Epithelial cell of prostate (primary cell): Measurements from ENCODE around the gene ITGBL1.

Experiments
- DNase-seq: peaks from one replicate; pipeline ENCODE4 v3.0.0-alpha.2; 2011; ENCODE audit warnings: low read depth, low spot score
- H3K27ac ChIP-seq: fragments of 450-650 bp; 2 replicates; pipeline ENCODE4 v1.5.1; 2017; ENCODE audit warnings: mild to moderate bottlenecking

Gene ITGBL1

DNA sequence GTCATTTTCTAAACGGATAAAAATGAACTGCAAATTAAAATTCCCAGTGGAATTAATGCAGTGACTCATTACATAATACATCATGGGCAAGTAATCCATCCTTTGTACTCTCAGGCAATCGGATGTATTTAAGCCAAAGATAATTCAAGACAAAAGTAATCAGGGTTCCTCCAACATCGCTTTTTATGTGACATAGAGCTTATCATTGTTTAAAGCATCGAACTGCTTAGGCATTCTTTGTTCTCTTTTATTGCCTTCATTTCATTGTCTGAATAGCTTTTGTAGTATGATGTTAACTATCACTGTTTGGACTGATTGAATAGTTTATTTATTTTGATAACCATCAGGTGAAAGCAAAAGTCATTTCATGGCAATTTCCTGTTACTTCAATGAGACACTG lies 209.4 kb downstream of the ITGBL1 start:
- DNase-seq, result no peak

DNA sequence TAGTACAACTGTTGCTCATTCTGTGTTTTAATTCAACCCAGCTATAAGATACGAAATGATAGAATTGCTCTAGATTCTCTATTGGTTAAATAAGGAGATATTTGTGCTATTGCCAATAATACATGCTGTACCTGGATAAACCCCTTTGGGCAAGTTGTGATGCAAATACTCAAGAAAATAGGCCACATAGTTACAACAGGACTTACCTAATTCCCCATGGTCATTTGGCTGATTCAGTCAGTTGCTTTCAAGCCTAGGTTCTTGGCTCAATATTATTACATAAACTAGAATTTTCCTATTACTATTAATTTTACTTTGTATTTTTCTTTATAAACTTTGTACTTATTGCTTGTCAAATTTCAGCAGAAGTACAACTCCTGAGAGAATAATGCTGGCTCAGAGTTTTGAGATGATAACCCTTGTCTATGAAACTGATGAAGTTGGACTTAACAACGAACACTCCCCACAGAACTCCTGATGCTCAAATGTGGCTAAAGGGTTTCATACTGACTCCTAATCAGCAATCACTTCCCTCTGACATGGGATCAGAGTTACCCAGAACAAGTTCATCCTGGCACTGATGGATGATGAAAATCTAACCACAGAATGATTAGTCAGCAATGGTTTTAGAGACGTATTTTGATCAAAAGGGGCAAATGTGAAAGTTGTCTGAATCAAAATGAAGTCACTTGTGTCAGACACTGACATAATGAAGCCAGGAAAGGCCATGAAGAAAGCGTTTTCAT lies 221.1 kb downstream of the ITGBL1 start:
- DNase-seq, result no peak
- no peak overlapping the region for H3K27ac ChIP-seq

More for the DNA sequence above, 209.4 kb downstream of the ITGBL1 start:
- H3K27ac ChIP-seq, result no peak overlapping the region

- DNase-seq, result no peak
- H3K27ac ChIP-seq, result no peak overlapping the region
Measured at GRCh38 chr13:101681834-101682233, 229.4 kb downstream of the ITGBL1 start.

GRCh38 chr13:101686003-101686402 lies 233.5 kb downstream of the ITGBL1 start:
- no peak for DNase-seq
- H3K27ac ChIP-seq, result no peak overlapping the region

- no peak for DNase-seq
- H3K27ac ChIP-seq, result no peak overlapping the region
Measured at GRCh38 chr13:101690871-101691270, 238.4 kb downstream of the ITGBL1 start.

DNA sequence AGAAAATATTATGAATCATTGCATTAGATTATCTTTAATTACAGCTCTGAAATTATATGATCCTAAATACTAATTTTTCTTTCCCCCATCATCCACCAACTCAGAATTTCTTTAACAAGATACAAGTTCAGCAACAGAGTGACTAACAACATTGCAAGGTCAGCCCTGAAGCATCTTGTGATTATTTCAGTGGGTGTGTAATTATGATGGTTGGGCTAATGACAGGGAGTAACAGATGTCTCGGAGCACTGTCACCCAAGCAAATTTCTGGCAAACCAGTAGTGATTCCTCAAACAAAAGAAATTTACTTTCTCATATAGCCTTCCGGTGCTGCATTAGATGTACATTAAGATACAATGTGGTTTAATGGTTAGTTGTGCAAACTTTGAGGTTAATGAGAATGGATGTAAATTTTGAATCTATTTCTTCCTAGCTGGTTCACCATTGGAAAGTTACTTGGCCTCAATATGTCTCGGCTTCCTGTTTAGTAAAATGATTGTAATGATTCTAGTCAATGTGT lies 238.9 kb downstream of the ITGBL1 start:
- DNase-seq, result no peak
- no peak overlapping the region for H3K27ac ChIP-seq

DNA sequence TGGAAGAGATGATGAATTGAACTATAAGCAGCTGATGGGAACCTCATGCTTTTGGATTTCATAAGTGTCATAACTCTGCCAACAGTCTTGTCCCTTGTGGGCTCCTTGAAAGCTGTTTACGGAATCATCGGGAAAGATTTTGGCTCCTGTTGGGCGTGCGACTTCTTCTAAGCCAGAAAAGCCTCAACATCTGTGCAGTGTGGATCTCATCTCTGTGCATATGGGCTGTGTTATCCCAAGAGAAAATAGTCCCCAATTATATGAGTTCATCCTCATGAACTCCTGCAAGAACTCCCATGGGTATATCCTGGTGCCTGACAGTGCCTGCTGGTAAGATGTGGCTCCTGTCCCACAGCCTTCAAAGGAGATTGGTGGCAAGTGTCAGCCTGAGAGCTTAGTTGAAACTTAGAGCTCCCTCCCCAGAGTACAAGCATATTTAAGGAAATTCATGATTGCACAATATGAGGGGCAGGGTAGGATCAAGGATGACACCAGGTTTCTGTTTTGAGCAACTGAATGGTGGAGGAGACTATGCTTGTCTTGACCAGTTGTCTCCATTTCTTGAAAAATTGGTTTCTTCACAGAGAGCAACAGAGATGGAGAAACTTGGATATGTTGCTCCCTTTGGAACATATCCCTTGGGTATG lies 243.5 kb downstream of the ITGBL1 start:
- no peak overlapping the region for H3K27ac ChIP-seq
- DNase-seq, result no peak

- no peak overlapping the region for H3K27ac ChIP-seq
- no peak for DNase-seq
Measured at GRCh38 chr13:101697745-101698144, 245.3 kb downstream of the ITGBL1 start.

GRCh38 chr13:101698400-101698799 lies 245.9 kb downstream of the ITGBL1 start:
- H3K27ac ChIP-seq, result no peak overlapping the region
- DNase-seq, result no peak

DNA sequence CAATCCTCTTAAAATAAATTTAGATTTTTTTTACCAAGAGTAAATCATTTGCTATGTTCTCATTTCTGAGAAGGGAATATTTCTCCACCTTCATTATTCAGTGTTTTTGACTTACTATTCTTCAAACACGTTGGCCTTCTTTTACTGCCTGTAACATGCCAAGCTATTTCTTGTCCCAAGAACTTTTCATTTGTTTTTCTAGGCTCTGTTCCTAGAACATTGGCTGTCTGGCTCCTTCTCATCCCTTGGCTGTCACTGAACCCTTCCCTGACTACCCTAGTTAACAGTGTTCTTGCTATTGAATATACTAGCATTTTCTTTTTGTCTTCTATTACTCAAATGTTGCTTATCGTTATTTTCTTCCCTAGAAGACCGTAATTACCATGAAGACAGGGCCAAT lies 248.1 kb downstream of the ITGBL1 start:
- DNase-seq, result no peak
- no peak overlapping the region for H3K27ac ChIP-seq

DNA sequence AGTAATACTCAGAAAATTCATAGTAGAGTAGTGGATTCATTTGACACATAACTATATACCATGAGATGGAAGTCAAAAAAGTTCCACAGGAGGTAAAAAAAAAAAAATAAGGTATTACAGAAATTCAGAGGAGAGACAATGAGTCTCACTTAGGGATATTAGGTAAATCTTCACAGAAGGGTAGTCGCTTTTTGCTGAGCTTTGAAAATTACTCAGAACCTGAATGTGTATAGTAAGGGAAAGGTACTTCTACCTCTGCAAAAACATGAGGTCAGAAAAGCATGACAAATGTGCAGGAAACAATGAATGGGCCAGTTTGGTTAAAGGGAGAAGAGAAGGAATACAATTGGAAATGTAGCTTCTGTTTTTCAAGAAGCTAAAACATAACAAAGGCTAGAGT lies 250.6 kb downstream of the ITGBL1 start:
- H3K27ac ChIP-seq, result no peak overlapping the region
- no peak for DNase-seq

- H3K27ac ChIP-seq, result no peak overlapping the region
- DNase-seq, result no peak
Measured at GRCh38 chr13:101703838-101704237, 251.4 kb downstream of the ITGBL1 start.

DNA sequence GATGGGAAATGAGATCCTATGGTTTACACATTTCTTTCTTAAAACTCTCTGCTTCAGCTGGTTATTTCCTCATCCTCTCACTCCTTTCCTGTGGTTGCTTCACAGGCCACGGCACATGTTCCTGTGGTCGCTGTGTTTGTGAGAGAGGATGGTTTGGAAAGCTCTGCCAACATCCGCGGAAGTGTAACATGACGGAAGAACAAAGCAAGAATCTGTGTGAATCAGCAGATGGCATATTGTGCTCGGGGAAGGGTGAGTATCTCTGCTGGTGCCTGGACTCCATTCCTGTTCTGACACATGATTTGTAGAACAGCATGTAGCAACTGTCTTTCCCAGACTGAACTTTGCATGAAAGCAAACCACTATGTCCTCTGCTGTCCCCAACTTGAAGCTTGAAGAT lies 254.2 kb downstream of the ITGBL1 start:
- peak; percentile 56 for DNase-seq
- H3K27ac ChIP-seq, result no peak overlapping the region

- H3K27ac ChIP-seq, result no peak overlapping the region
- DNase-seq, result no peak
Measured at GRCh38 chr13:101707659-101708058, 255.2 kb downstream of the ITGBL1 start.

- no peak overlapping the region for H3K27ac ChIP-seq
- DNase-seq, result no peak
Measured at GRCh38 chr13:101708115-101708514, 255.6 kb downstream of the ITGBL1 start.

- DNase-seq, result no peak
- no peak overlapping the region for H3K27ac ChIP-seq
Measured at GRCh38 chr13:101709952-101710351, 257.5 kb downstream of the ITGBL1 start.

DNA sequence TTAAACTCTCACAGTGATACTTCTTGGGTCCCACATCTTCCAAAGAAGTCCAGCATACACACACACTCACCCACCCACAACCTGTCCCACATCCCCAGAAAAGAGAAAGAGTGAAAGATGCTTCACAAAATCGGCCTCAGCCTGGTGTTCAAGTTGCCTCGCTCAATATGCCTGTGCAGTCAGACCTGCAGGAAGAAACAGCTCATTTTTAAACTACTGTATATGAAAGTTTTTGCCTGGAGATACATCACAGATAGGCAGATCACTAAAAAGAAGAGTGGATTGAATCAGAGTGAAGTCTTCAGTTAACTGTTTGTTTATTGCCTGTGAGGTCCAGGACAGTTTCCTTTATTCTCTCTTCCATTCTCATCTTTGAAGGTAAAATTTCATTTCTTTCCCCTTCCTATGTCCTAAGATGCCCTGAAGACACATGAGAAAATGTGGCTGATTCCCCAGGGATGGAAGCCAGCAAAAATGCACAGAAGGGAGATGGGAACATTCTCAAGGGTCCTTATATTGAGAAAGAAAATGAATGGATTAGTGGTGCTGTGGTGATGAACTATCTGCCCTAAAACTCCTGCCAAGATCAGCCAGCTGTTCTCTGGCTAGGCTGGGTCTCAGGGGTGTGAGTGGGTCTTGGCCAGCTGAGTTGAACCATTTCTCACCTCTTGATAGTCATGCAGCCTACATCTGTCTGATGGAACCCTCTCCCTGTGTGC lies 259.0 kb downstream of the ITGBL1 start:
- DNase-seq, result no peak
- no peak overlapping the region for H3K27ac ChIP-seq

- no peak for DNase-seq
- H3K27ac ChIP-seq, result no peak overlapping the region
Measured at GRCh38 chr13:101712026-101712348, 259.5 kb downstream of the ITGBL1 start.

DNA sequence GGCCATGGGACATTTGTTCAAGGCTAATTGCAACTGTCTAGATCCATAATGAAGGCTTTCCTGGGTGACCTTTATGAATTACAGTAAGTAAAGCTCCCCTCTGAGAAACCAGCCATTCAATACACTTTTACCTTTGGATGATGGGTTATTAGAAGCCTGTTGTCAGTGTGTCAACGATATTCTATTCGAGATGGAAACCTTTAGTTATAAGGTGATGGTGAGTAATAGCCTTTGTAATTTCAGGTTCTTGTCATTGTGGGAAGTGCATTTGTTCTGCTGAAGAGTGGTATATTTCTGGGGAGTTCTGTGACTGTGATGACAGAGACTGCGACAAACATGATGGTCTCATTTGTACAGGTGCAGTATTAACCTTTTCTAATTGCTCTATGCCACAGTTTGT lies 261.7 kb downstream of the ITGBL1 start:
- no peak overlapping the region for H3K27ac ChIP-seq
- no peak for DNase-seq

GRCh38 chr13:101717353-101717752 lies 264.9 kb downstream of the ITGBL1 start:
- no peak for DNase-seq
- H3K27ac ChIP-seq, result no peak overlapping the region

DNA sequence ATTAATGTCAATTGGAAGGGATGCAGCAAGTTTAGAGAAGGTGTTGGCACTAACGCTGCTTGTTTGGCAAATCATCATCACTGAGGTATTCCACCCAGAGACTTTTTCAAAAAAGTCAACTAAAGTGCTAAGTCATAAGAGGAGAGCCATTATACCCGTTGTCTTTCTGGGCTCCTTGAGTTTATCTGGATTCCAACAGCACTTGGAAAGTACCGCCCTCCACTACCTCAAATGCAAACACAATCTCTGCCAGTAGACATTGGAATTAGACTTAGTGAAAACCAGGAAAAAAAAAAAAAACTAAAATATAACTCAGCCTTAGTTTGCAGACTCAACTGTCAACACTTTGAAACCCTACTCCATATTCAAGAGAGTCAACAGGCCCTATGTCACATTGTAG lies 266.0 kb downstream of the ITGBL1 start:
- no peak for DNase-seq
- H3K27ac ChIP-seq, result no peak overlapping the region
